Measurements from ENCODE around the gene QPCTL. TPM values are rescaled to one million over a fixed set of nuclear protein-coding genes. Genes with fewer than 3 reads are reported as not detected.

The QPCTL gene
- total and polyA plus RNA-seq, 7 donors: 0.41 to 1.6 (median 0.89) TPM

DNA sequence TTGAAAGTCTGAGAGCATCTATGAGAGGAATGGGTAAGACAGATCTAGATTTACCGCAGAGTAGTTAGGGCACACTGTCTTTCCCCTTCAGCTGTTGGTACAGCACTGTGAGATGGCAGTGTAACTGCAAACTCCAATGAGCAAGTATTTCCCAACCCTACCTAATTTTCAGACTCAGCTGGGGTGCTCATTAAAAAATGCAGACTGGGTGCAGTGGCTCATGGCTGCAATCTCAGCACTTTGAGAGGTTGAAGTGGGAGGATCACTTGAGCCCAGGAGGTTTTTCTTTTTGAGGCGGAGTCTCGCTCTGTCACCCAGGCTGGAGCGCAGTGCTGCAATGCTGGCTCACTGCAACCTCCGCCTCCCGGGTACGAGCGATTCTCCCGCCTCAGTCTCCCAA is 12.6 kb downstream of the QPCTL start:
- H3K36me3 ChIP-seq (ENCODE audit: insufficient read depth in 1 of 2, low read depth in 1 of 2): peaks cover 0 to 10% of the 10 kb centered on the region in 2 donors
- intact Hi-C loops (cut with DNase I): no loop called here
- no peak overlapping the region for H3K4me3 ChIP-seq
- TF ChIP-seq, protein P1, sequence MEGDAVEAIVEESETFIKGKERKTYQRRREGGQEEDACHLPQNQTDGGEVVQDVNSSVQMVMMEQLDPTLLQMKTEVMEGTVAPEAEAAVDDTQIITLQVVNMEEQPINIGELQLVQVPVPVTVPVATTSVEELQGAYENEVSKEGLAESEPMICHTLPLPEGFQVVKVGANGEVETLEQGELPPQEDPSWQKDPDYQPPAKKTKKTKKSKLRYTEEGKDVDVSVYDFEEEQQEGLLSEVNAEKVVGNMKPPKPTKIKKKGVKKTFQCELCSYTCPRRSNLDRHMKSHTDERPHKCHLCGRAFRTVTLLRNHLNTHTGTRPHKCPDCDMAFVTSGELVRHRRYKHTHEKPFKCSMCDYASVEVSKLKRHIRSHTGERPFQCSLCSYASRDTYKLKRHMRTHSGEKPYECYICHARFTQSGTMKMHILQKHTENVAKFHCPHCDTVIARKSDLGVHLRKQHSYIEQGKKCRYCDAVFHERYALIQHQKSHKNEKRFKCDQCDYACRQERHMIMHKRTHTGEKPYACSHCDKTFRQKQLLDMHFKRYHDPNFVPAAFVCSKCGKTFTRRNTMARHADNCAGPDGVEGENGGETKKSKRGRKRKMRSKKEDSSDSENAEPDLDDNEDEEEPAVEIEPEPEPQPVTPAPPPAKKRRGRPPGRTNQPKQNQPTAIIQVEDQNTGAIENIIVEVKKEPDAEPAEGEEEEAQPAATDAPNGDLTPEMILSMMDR (IDR thresholded peaks at IDR 0.05): no peak
- no peak overlapping the region for H3K27ac ChIP-seq
- ATAC-seq (no peak), DNase-seq (no peak)
- H3K27me3 ChIP-seq (ENCODE audit: insufficient read depth in 3 of 3, low read length in 2 of 3): no peaks in the 10 kb centered on the region
- no peaks in the 10 kb centered on the region for H3K9me3 ChIP-seq
- no peaks in the 10 kb centered on the region for H3K4me1 ChIP-seq
- 89 to 97% (median 94%) methylated on average over 9 of the region's 9 CpGs for WGBS, 3 donors

DNA sequence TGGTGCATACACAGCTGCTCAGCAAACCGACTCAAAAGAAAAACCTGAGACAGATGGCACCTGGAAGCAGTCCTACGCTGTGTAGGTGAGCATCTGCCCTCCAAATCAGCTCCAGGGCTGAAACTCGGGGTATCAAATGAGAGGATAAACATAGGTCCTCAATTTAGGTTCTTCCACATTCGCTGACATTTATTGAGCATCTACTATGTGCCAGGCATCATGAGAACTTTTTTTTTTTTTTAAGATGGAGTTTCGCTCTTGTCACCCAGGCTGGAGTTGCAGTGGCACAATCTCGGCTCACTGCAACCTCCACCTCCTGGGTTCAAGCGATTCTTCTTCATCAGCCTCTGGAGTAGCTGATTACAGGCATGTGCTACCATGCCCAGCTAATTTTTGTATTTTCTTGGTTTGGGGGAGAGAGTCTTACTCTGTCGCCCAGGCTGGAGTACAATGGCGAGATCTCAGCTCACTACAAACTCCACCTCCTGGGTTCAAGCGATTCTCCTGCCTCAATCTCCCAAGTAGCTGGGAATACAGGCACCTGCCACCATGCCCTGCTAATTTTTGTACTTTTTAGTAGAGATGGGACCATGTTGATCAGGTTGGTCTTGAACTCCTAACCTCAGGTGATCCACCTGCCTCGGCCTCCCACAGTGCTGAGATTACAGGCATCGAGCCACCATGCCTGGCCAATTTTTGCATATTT is 13.4 kb downstream of the QPCTL start:
- Histone ChIP-seq H3K27me3 (ENCODE audit: insufficient read depth in 3 of 3, low read length in 2 of 3) (no peaks in the 10 kb centered on the region), H3K27ac (no peak overlapping the region), H3K36me3 (ENCODE audit: insufficient read depth in 1 of 2, low read depth in 1 of 2) (peaks cover 0 to 10% of the 10 kb centered on the region in 2 donors), H3K4me3 (no peak overlapping the region), H3K9me3 (no peaks in the 10 kb centered on the region), H3K4me1 (no peaks in the 10 kb centered on the region)
- DNase-seq (no peak), ATAC-seq (no peak)
- intact Hi-C loops (cut with DNase I): no loop called here
- TF ChIP-seq, protein P1 (IDR thresholded peaks at IDR 0.05): no peak
- WGBS, 3 donors: 88 to 93% (median 92%) methylated on average over 12 of the region's 12 CpGs

DNA sequence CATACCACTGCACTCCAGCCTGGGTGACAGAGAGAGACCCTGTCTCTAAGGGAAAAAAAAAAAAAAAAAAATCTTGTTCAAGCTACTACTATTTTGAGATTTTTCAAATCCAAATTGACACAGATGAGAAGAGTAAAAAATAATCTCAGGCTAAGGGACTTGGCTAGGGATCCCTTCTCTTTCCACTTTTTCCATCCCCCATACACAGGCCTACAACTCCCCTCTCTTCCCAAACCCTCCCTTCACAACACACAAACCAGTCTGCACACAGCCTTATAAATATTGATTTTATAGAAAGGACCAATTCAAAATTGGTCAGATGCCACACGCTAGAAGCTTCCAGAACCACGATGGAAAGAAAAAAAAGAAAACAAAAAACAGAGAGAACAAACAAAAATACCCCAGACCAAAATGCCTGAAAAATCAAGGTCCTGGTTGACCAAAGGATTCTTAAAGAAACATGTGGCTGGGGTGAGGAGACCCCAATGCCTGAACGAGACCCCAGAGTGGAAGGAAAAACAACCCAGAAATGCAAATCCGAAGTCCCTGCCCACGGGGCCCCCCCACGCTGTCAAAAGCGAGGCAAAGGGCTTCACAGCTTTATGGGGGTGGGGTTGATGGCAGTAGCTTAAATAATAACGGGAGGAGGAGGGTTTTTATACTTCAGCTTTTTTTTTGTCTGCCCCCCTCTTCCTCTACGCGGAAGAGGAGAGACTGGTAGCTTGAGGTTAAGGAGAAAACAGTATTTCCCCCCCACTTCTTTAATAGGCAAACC is 18.1 kb downstream of the QPCTL start:
- WGBS, 3 donors: 72 to 76% (median 74%) methylated on average over 8 to 10 of the region's 10 CpGs
- DNase-seq (no peak), ATAC-seq (no peak)
- Histone ChIP-seq H3K27me3 (ENCODE audit: insufficient read depth in 3 of 3, low read length in 2 of 3) (no peaks in the 10 kb centered on the region), H3K36me3 (ENCODE audit: insufficient read depth in 1 of 2, low read depth in 1 of 2) (no peaks in the 10 kb centered on the region), H3K27ac (no peak overlapping the region), H3K4me3 (no peak overlapping the region), H3K9me3 (no peaks in the 10 kb centered on the region), H3K4me1 (no peaks in the 10 kb centered on the region)
- intact Hi-C loops (cut with DNase I): no loop called here
- TF ChIP-seq, protein P1 (IDR thresholded peaks at IDR 0.05): no peak

DNA sequence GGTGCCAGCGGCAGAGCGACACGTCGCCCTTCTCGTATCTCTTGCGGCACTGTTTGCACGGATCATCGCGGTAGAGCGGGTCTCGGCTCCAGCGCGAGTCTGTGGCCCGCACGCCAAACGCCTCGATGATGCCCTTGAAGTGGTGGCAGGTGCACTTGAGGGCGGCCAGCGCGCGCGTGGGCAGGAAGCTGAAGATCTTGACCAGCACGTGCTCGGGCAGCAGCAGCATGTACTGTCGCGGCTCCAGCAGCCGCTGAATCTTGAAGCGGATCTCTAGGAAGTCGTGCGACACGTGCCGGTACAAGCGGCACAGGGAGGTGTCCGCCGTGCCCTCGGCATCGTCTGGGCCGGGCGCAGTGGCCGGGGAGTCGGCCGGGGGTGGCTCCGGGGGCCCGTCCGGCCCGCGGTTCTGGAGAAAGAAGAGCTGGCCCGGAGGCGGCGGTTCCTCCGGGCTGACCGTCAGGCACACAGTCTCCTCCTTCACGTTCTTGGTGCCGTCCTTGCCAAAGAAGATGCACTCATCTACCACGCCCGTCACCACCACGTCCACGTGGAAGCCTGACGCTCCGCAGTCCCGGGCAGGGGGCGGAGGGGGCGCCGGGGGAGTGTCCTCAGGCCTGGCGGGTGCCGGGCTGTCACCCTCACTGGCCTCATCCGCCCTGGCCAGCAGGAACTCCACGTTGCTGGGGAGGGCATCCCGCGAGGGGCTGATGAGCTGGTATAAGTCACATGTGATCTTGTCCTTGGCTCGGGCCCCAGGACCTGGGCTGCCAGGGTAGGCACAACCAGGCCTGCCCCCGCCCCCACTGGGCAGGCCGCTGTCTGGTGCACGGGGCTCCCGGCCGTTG is 19.6 kb downstream of the QPCTL start:
- DNase-seq: peak in 1 of 2 donors; percentile 42
- H3K27ac ChIP-seq: no peak overlapping the region
- ATAC-seq: no peak

More for the DNA sequence above, 19.6 kb downstream of the QPCTL start:
- H3K9me3 ChIP-seq: no peaks in the 10 kb centered on the region
- TF ChIP-seq, protein P1 (IDR thresholded peaks at IDR 0.05): no peak
- no peak overlapping the region for H3K4me3 ChIP-seq
- peaks cover 7% of the 10 kb centered on the region for H3K4me1 ChIP-seq
- no peaks in the 10 kb centered on the region for H3K27me3 ChIP-seq (ENCODE audit: insufficient read depth in 3 of 3, low read length in 2 of 3)
- intact Hi-C loops (cut with DNase I): no loop called here
- H3K36me3 ChIP-seq (ENCODE audit: insufficient read depth in 1 of 2, low read depth in 1 of 2): no peaks in the 10 kb centered on the region
- WGBS, 3 donors: 87 to 90% (median 90%) methylated on average over 64 to 76 of the region's 76 CpGs
